Mesenchymal stem cell (in vitro differentiated cells and primary cell): Measurements from ENCODE around the gene PIP4K2A.

Experiments
- DNase-seq: peaks from one replicate; pipeline ENCODE4 v3.0.0-alpha.2; 2013
- H2AFZ ChIP-seq: one replicate; pipeline ENCODE4 v1.6.1; 2013; ENCODE audit warnings: low read depth, mild to moderate bottlenecking, control low read depth, inconsistent platforms, low read length, moderate library complexity
- H2AK5ac ChIP-seq: 2 replicates; pipeline ENCODE4 v1.6.1; 2013; ENCODE audit warnings: low read length, moderate library complexity, mild to moderate bottlenecking, inconsistent platforms; ENCODE audit not compliant: severe bottlenecking
- H2BK120ac ChIP-seq: one replicate; pipeline ENCODE4 v1.6.1; 2013; ENCODE audit warnings: low read depth, mild to moderate bottlenecking, inconsistent platforms, low read length, moderate library complexity
- H2BK12ac ChIP-seq, 2 experiments: one replicate each; pipeline ENCODE4 v1.6.1; 2013; ENCODE audit warnings: inconsistent platforms in 2 of 2, low read length in 2 of 2, mild to moderate bottlenecking in 2 of 2, moderate library complexity in 2 of 2, control low read depth in 1 of 2
- H2BK15ac ChIP-seq: one replicate; pipeline ENCODE4 v1.6.1; 2013; ENCODE audit warnings: mild to moderate bottlenecking, low read depth, inconsistent platforms; ENCODE audit not compliant: poor library complexity, severe bottlenecking
- H2BK5ac ChIP-seq: 2 replicates; pipeline ENCODE4 v1.6.1; 2013; ENCODE audit warnings: low read depth, mild to moderate bottlenecking, low read length, control low read depth, inconsistent platforms; ENCODE audit not compliant: poor library complexity, severe bottlenecking
- H3K14ac ChIP-seq, 2 experiments: one replicate each; pipeline ENCODE4 v1.6.1; 2013; ENCODE audit warnings: inconsistent platforms in 2 of 2, low read length in 2 of 2, control low read depth in 1 of 2, mild to moderate bottlenecking in 1 of 2, moderate library complexity in 1 of 2
- H3K18ac ChIP-seq, 2 experiments: one replicate each; pipeline ENCODE4 v1.6.1; 2013; ENCODE audit warnings: inconsistent platforms in 2 of 2, low read length in 2 of 2, control low read depth in 1 of 2, low read depth in 1 of 2, mild to moderate bottlenecking in 1 of 2
- H3K23ac ChIP-seq, 2 experiments: one replicate each; pipeline ENCODE4 v1.6.1; 2013; ENCODE audit warnings: inconsistent platforms in 2 of 2, low read length in 2 of 2, mild to moderate bottlenecking in 2 of 2, moderate library complexity in 2 of 2, control low read depth in 1 of 2
- H3K27ac ChIP-seq: 2 replicates; pipeline ENCODE4 v1.5.1; 2013; ENCODE audit warnings: mild to moderate bottlenecking, moderate library complexity, low read length, control low read depth, inconsistent platforms; ENCODE audit not compliant: poor library complexity, severe bottlenecking
- H3K27me3 ChIP-seq, 2 experiments: 2 replicates each; pipeline versions ENCODE4 v1.6.1 to v1.7.0; 2013; ENCODE audit warnings: low read length in 2 of 2, mild to moderate bottlenecking in 2 of 2, moderate library complexity in 2 of 2, control low read depth in 1 of 2, inconsistent platforms in 1 of 2; ENCODE audit not compliant: control insufficient read depth in 1 of 2, insufficient read depth in 1 of 2
- H3K36me3 ChIP-seq, 2 experiments: 2 replicates each; pipeline versions ENCODE4 v1.6.1 to v1.7.0; 2013; ENCODE audit warnings: low read length in 2 of 2, control low read depth in 1 of 2, inconsistent platforms in 1 of 2, low read depth in 1 of 2, mild to moderate bottlenecking in 1 of 2; ENCODE audit not compliant: insufficient read depth in 2 of 2, control insufficient read depth in 1 of 2
- H3K4ac ChIP-seq, 2 experiments: one replicate each; pipeline ENCODE4 v1.6.1; 2013; ENCODE audit warnings: inconsistent platforms in 2 of 2, low read length in 2 of 2, mild to moderate bottlenecking in 2 of 2, moderate library complexity in 2 of 2, control low read depth in 1 of 2, low read depth in 1 of 2
- H3K4me1 ChIP-seq: 2 replicates; pipeline ENCODE4 v1.6.1; 2013; ENCODE audit warnings: low read depth, low read length, control low read depth; ENCODE audit not compliant: control insufficient read depth, insufficient read depth
- H3K4me2 ChIP-seq: 2 replicates; pipeline ENCODE4 v1.6.1; 2013; ENCODE audit warnings: low read length, mild to moderate bottlenecking, inconsistent platforms; ENCODE audit not compliant: poor library complexity, severe bottlenecking
- H3K4me3 ChIP-seq, 2 experiments: 2 replicates each; pipeline versions ENCODE4 v1.5.1 to v1.7.0; 2013; ENCODE audit warnings: low read length in 2 of 2, mild to moderate bottlenecking in 2 of 2, control low read depth in 1 of 2, low read depth in 1 of 2; ENCODE audit not compliant: insufficient read depth in 1 of 2
- H3K79me1 ChIP-seq: replicated peaks from 2 replicates; pipeline ENCODE4 v1.6.1; 2013; ENCODE audit warnings: mild to moderate bottlenecking, control low read depth, low read length, inconsistent platforms; ENCODE audit not compliant: poor library complexity, severe bottlenecking
- H3K9ac ChIP-seq: 2 replicates; pipeline ENCODE4 v1.7.0; 2013; ENCODE audit warnings: mild to moderate bottlenecking, low read length, moderate library complexity
- H3K9me3 ChIP-seq: 2 replicates; pipeline ENCODE4 v1.7.0; 2013; ENCODE audit warnings: mild to moderate bottlenecking, low read length; ENCODE audit not compliant: control insufficient read depth
- H4K8ac ChIP-seq: one replicate; pipeline ENCODE4 v1.6.1; 2013; ENCODE audit warnings: inconsistent platforms, mild to moderate bottlenecking, low read length, moderate library complexity
- H4K91ac ChIP-seq: one replicate; pipeline ENCODE4 v1.6.1; 2013; ENCODE audit warnings: mild to moderate bottlenecking, low read length, inconsistent platforms
- WGBS: methylation state at CpG from one replicate; pipeline ENCODE4 v1.1.7; 2013; ENCODE audit warnings: mixed read lengths; 5-methylcytosine and 5-hydroxymethylcytosine counted together

Gene PIP4K2A

DNA sequence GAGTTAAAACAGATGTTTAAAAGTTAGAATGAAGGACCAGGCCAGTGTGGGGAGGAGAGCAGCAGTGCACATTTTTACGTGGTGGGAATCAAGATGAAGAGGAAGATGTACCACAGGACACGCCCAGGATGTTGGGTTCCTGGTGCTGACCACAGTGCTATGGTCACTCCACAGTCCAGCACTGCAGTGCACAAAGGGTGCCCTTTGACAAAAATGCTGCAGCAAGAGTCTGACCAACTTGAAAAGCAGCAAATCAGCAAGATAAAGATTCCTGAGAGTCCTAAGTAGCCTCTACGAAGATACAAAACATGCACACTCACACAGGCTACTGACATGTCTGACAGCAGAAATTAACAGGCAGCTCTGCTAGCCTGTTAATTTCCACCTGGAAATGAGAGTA is 107.1 kb downstream of the PIP4K2A start:
- H3K14ac ChIP-seq: no peak overlapping the region
- WGBS: 23% methylated on average over 3 of the region's 3 CpGs

GRCh38 chr10:22606164-22606614 is 108.2 kb downstream of the PIP4K2A start:
- Histone ChIP-seq H3K14ac (no peak overlapping the region), H3K9me3 (no peaks in the 10 kb centered on the region), H3K4me2 (no peak overlapping the region), H3K4me1 (peaks cover 19% of the 10 kb centered on the region), H4K91ac (no peak overlapping the region), H2AFZ (no peak overlapping the region), H2BK120ac (no peak overlapping the region), H2BK5ac (no peak overlapping the region), H3K36me3 (peaks cover 13 to 41% of the 10 kb centered on the region in 2 experiments), H3K79me1 (peaks cover 44% of the 10 kb centered on the region), H2BK12ac (peak overlapping the region in 1 of 2 experiments; percentile 66), H2AK5ac (no peak overlapping the region), H3K4me3 (no peak overlapping the region), H3K4ac (peak overlapping the region; percentile 26 to 35), H3K18ac (peak overlapping the region; percentile 29 to 43), H3K27me3 (no peaks in the 10 kb centered on the region), H3K23ac (no peak overlapping the region), H3K27ac (peak overlapping the region; percentile 79), H3K9ac (peak overlapping the region; percentile 73), H4K8ac (no peak overlapping the region), H2BK15ac (no peak overlapping the region)
- peak; percentile 89 for DNase-seq
- WGBS: 25% methylated on average over 6 of the region's 6 CpGs

More for the DNA sequence above, 107.1 kb downstream of the PIP4K2A start:
- Histone ChIP-seq H3K9me3 (no peaks in the 10 kb centered on the region), H3K23ac (no peak overlapping the region), H3K9ac (no peak overlapping the region), H4K8ac (no peak overlapping the region), H2BK120ac (no peak overlapping the region), H3K36me3 (peaks cover 11 to 48% of the 10 kb centered on the region in 2 experiments), H3K4me3 (no peak overlapping the region), H2BK15ac (no peak overlapping the region), H2AFZ (no peak overlapping the region), H3K18ac (peak overlapping the region in 1 of 2 experiments; percentile 2), H2BK12ac (peak overlapping the region in 1 of 2 experiments; percentile 45), H3K4ac (peak overlapping the region in 1 of 2 experiments; percentile 60), H4K91ac (no peak overlapping the region), H3K4me2 (no peak overlapping the region), H2BK5ac (no peak overlapping the region), H2AK5ac (no peak overlapping the region), H3K27me3 (no peaks in the 10 kb centered on the region), H3K27ac (no peak overlapping the region), H3K4me1 (peaks cover 15% of the 10 kb centered on the region), H3K79me1 (peaks cover 40% of the 10 kb centered on the region)
- DNase-seq: peak; percentile 43

- no peak overlapping the region for H4K91ac ChIP-seq
- DNase-seq: peak; percentile 90
- no peak overlapping the region for H4K8ac ChIP-seq
- no peak overlapping the region for H2BK12ac ChIP-seq
- H3K36me3 ChIP-seq: peaks cover 12 to 40% of the 10 kb centered on the region in 2 experiments
- H3K79me1 ChIP-seq: peaks cover 42% of the 10 kb centered on the region
- peak overlapping the region; percentile 91 for H3K27ac ChIP-seq
- peak overlapping the region; percentile 73 for H3K9ac ChIP-seq
- WGBS: 0% methylated on average over 1 of the region's 4 CpGs
- H2AK5ac ChIP-seq: no peak overlapping the region
- no peak overlapping the region for H3K14ac ChIP-seq
- H3K9me3 ChIP-seq: no peaks in the 10 kb centered on the region
- H3K23ac ChIP-seq: no peak overlapping the region
- H3K4me3 ChIP-seq: peak overlapping the region in 1 of 2 experiments; percentile 20
- H3K4ac ChIP-seq: no peak overlapping the region
- H3K4me1 ChIP-seq: peaks cover 26% of the 10 kb centered on the region
- no peak overlapping the region for H2AFZ ChIP-seq
- no peak overlapping the region for H2BK5ac ChIP-seq
- no peak overlapping the region for H2BK120ac ChIP-seq
- H2BK15ac ChIP-seq: no peak overlapping the region
- no peak overlapping the region for H3K18ac ChIP-seq
- no peak overlapping the region for H3K4me2 ChIP-seq
- no peaks in the 10 kb centered on the region for H3K27me3 ChIP-seq
Observed at GRCh38 chr10:22605168-22605567, 109.2 kb downstream of the PIP4K2A start.

DNA sequence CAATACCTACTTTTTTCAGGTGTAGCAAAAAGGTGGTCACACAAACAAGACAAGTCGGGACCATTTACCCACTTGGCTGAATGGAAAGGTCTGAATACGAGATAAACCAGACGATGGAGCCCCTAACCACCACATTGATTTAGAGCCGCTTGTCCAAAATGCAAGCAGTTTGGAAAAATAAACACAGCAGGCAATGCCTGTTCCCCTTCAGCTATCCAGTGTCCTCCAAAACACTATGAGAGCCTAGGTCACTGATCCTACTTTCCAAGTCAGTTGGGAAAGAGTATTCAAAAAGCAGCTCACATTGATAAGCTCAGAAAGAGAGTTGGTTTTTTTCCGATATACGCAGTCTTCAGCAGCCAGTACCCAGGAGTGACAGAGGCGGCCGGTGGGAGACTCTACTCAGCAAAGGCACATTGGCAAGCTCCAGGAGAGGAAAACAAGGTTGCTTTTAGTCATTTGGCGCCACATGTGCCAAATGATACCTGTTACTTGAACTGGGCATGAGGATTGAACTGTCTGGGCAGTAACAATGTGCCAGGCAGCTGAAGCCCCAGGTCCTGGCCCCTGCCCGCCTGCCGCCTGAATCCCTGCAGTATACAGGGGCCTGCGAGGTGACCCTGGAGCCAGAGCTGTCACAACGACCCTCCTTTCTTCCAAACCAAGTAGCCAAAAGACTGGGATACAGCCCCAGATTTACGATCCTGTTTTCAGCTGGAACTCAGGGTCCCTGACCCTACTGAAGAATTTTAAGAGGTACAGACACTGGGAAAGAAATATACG is 109.8 kb downstream of the PIP4K2A start:
- Histone ChIP-seq H3K23ac (peak overlapping the region in 1 of 2 experiments; percentile 98), H3K14ac (peak overlapping the region in 1 of 2 experiments; percentile 19), H3K79me1 (peaks cover 38% of the 10 kb centered on the region), H2BK12ac (peak overlapping the region; percentile 63 to 82), H2AFZ (no peak overlapping the region), H3K27me3 (no peaks in the 10 kb centered on the region), H2BK15ac (peak overlapping the region; percentile 89), H2BK5ac (peak overlapping the region; percentile 58), H3K27ac (peak overlapping the region; percentile 91), H3K36me3 (peaks cover 12 to 44% of the 10 kb centered on the region in 2 experiments), H3K4me3 (peak overlapping the region in 1 of 2 experiments; percentile 20), H3K9ac (peak overlapping the region; percentile 73), H3K18ac (peak overlapping the region; percentile 92 to 98), H3K4ac (peak overlapping the region; percentile 9 to 75), H4K91ac (peak overlapping the region; percentile 88), H3K9me3 (no peaks in the 10 kb centered on the region), H4K8ac (peak overlapping the region; percentile 91), H3K4me1 (peaks cover 27% of the 10 kb centered on the region), H3K4me2 (peak overlapping the region; percentile 14), H2AK5ac (peak overlapping the region; percentile 90), H2BK120ac (peak overlapping the region; percentile 78)
- 45% methylated on average over 14 of the region's 15 CpGs for WGBS
- peak; percentile 28 for DNase-seq
